ENCODE data around the gene SMAD4.

- no peak for TF ChIP-seq CTCF (IDR thresholded peaks at IDR 0.05; ENCODE audit: extremely low read depth in 1 of 2, insufficient read depth in 1 of 2, low read depth in 1 of 2, low read length in 2 of 2)
- no peak for TF ChIP-seq POLR2A (IDR thresholded peaks at IDR 0.05; ENCODE audit: low read depth, low read length)
- TF ChIP-seq EZH2 (IDR thresholded peaks at IDR 0.05; ENCODE audit: borderline replicate concordance, low read depth, low read length, severe bottlenecking) = no peak
- TF ChIP-seq POLR2AphosphoS5 (IDR thresholded peaks at IDR 0.05; ENCODE audit: insufficient read depth, low read depth, low read length) = no peak
- TF ChIP-seq GATA2 (IDR thresholded peaks at IDR 0.05; ENCODE audit: insufficient read depth, insufficient read length, low read depth, low read length) = no peak
- no peak for TF ChIP-seq MAX (IDR thresholded peaks at IDR 0.05; ENCODE audit: insufficient read depth, insufficient read length)
- TF ChIP-seq MYC (IDR thresholded peaks at IDR 0.05; ENCODE audit: low read depth, low read length) = no peak
Observed at GRCh38 chr18:51007790-51008139, 22.2 kb upstream of the SMAD4 start.
